ENCODE measurements around the gene LSAMP.

DNA sequence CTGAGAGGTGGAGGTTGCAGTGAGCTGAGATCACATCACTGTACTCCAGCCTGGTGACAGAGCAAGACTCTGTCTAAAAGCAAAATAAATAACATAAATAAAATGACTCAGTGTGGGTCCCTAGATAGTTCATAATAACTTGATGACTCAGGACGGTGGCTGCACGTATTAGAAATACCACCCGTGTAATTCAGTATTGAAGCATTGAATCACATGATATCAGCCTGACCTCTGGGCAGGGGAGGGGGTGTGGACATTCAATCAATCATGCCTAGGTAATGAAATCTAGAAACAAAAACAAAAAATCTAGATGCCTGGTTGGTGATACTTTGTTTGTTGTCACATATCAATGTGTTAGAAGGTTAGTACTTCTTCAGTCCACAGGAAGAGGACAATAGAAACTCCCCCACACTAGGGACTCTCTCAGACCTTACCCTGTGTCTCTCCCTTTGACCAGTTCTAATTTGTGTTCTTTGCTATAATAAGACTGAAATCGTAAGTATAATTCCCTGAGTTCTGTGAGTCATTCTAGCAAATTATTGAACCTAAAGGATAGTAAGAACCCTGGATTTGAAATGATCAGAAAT, 644.7 kb downstream of the LSAMP start:
- TF ChIP-seq ZNF562 (CRISPR knock-in tag; IDR thresholded peaks at IDR 0.05; ENCODE audit: borderline replicate concordance) = no peak
- TF ChIP-seq ZNF335 (CRISPR knock-in tag; IDR thresholded peaks at IDR 0.05) = no peak

Data from HepG2 (cell line).